GM19025 (cell line): ENCODE measurements around the gene LATS2.
"Not testable (repeated sequence)": the region's sequence is repeated elsewhere in the genome, so short reads cannot be mapped to it uniquely, and the experiment has no call there.

Experiments
- ATAC-seq: cut with Tn5 transposase; IDR thresholded peaks from one replicate; pipeline ENCODE4 v1.9.1; 2021; ENCODE audit warnings: mild to moderate bottlenecking, low read depth, moderate library complexity; ENCODE audit not compliant: unreplicated experiment

The LATS2 gene

DNA sequence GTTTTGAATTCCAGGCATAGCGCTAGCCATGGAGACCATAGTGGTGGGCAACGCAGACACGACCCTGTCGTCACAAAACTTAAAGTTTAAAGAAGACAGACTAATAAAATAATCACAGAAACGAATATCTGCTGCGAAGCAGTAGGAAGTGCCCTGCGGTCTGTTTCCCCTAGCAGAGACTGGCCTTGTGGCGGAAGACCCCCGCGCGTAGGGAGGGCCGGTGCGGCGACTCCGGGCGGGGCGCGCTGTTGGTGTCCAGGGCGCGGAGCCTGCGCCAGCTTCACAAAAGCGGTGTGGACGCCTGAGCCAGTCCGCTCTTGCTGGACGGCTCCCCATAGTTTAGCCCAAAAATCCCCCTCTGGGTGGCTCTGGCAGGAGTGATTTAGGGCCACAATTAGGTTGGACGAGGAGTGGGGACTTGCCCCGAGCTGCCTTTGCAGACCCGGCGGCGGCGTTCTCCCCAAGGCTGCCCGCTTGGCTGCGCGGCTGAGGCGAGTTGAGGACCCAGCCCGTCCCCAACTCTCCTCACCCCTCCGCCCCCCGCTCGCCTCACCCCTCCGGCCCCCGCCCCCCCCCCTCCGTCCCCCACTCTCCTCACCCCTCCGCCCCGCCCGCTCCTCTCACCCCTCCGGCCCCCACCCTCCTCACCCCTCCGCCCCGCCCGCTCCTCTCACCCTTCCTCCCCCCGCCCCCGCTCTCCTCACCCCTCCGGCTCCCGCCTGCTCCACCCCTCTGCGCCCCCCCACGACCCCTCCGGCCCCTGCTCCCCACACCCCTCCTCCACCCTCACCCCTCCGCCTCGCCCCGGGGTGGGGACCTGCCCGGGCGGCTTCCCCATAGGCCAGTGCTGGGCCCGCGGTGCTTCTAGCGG lies 14.2 kb upstream of the LATS2 start:
- ATAC-seq = no peak

DNA sequence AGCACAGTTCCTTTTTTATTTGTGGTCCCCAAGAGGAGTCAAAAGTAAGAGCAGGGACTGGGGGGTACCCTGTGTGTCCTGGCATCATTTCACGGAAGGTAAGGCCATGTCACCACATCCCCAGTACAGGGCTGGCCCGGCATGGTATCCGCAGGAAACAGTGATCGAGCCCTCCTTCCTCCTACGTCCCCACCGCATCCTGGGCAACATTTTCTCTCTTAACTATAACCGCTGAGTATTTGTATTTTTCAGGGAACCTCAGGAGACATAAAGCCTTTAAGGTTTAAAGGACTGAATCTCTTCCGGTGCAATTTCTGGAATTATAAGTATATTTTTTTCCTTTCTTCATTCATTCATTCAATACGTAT lies 13.6 kb upstream of the LATS2 start:
- no peak for ATAC-seq

DNA sequence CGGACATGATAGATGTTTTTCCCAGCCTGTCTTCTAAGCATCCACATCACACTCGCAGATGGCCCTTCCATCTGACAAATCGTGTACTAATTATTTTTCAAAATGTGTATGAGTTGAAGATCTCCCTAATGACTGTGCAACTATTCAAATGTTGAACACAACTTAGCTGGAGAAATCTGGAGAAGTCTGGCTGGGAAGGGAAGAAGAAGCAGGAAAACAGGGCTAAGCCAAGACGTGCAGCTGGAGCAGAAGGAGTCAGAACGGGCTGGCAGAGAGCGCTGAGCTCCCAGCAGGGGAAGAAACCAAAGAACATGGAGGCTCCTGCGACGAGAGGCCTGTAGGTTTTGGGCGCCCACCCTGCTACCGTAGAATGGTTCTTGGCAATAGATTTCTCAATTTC lies 13.2 kb upstream of the LATS2 start:
- no peak for ATAC-seq

DNA sequence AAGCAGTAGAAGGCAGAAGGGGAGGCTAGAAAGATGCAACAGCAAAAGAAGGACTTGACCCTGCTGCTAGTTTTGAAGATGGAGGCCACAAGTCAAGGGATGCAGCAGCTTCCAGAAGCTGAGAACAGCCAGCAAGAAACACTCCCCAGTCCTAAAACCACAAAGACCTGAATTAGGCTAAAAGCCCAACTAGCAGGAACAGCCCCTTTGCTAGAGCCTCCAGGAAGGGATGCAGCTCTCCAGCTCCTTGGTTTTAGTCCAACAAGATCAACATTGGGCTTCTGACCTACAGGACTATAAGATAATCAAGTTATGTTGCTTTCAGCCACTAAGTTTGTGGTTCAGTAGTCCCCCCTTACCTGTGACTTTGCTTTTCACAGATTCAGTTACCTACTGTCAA lies 10.5 kb upstream of the LATS2 start:
- ATAC-seq = no peak

DNA sequence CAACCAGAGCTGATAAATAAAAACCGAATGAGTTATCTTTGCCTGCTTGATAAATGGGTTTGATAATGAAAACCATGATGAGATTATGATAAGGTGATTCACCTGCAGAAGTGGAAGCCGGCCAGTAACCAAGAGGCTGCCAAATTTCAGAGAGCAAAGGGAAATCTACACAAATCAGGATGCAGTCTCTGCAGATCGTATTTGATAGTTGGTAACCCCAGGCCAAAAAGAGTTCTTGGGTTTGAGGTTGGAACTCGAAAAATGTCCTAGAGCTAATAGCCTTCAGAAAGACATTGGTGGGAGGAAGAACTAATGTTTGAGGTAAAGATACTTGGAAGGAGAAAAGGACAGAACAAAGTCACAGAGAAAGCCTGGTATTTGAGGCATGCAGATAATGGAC lies 9.6 kb upstream of the LATS2 start:
- no peak for ATAC-seq

DNA sequence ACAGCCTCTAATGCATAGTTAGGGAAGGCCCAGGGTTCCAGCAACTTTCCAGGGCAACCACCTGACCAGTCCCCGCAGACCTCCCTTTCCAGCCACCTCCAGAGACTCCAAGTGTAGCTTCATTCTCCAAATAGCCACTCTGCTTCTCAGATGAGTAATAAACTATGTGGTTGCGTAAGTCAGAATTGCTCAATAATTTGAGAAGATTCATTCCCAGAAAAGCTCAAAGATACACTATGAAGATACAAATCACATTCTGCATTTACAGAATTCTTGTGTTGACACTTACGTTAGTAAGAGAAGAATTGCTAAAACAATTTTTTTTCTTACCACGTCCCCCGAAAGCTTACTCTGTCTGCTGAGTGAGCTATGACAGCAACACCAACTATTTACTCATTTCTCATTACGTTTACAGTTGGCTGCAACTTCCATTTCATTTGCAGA lies 8.2 kb upstream of the LATS2 start:
- ATAC-seq = no peak

DNA sequence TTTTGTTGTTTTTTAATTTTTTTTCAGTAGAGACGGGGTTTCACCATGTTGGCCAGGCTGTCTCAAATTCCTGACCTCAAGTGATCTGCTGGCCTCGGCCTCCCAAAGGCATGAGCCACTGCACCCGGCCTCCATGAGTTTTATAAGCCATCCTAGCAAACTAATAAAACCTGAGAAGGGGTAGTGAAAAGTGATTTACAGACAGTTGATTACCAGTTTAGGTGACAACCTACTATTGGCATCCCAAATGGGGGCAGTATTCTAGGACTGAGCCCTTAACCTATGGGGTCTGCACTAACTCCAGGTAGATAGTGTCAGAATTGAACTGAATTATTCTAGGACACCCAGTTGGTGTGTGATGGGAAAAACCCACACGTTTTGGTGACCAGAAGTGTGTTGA lies 6.5 kb upstream of the LATS2 start:
- no peak for ATAC-seq

DNA sequence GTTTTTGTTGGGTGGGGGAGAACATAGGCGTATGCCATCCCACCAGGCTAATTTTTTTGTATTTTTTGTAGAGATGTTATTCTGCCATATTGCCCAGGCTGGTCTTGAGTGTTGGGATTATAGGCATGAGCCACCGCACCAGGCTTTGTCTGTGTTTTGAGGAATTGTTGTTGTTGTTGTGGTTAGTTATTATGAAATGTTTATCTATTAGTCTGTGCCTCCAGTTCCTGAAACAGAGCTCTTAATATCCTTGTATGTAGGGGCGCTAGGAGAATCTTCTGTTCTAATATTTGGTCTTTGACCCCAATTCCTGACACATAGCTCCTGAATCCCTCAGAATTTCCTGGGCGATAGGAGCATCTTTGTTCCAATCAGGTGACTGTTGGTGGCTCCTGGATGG lies 5.6 kb upstream of the LATS2 start:
- no peak for ATAC-seq

DNA sequence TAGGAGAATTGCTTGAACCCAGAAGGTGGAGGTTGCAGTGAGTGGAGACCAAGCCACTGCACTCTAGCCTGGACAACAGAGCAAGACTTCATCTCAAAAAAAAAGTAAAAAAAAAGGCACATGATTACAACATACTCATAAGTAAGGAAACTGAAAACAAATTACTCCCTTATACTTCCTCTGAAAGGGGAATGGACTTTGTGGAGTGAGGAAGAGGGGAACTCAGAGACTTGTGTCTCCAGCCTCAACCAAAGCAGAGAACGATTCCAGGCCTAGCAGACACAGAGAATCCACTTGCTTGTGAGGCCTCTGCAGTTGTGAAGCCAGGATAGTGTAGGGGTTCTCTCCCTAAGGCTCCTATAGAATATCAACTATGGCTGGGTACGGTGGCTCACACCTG lies 4.3 kb upstream of the LATS2 start:
- no peak for ATAC-seq

DNA sequence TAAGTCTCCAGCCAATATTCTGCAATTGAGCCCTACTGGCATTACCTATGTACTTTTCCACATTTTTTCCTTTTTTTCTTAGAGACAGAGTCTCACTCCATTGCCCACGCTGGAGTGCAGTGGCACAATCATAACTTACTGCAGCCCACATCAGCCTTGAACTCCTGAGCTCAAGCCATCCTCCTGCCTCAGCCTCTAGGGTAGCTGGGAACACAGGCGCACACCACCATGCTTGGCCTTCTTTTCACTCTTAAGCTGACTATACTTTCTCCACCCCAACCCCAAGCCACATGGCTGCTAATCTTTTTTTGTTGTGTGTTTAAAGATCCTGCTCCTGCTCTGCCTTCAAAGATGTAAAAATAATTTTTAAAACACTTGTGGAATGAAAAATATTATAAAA lies 1.6 kb upstream of the LATS2 start:
- no peak for ATAC-seq

DNA sequence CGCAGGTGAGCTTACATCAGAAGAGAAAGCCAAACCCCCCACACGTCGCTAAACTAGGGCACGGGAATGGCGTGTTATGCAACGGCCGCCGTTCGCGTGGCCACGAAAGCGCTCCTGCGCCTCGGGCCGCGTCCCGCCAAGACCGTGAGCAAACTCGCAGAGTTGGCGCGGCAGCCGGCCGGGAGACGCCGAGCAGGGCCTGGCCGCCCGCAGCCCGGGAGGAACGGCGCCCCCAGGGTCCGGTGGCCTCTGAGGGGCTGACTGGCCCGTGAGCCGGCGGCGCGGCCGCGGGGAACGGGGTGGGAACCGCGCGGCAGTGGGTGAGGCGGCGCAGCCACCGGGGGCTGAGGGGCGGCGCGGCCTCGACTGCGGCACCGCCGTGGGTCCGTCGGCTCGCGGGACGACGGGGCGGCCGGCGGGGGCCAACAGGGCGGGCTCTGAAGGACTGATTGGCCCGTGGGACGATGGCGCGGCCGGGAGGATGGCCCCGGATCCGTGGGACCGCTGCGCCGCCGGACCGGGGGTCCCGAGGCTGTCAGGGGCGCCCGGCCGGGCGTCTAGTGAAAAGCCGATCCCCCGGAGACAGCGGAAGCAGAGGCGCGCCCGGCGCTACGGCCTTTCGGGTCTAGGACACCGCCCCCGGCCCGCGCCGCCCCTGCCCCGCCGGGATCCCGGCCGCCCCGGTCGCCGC lies 903 bp downstream of the LATS2 start:
- no peak for ATAC-seq

DNA sequence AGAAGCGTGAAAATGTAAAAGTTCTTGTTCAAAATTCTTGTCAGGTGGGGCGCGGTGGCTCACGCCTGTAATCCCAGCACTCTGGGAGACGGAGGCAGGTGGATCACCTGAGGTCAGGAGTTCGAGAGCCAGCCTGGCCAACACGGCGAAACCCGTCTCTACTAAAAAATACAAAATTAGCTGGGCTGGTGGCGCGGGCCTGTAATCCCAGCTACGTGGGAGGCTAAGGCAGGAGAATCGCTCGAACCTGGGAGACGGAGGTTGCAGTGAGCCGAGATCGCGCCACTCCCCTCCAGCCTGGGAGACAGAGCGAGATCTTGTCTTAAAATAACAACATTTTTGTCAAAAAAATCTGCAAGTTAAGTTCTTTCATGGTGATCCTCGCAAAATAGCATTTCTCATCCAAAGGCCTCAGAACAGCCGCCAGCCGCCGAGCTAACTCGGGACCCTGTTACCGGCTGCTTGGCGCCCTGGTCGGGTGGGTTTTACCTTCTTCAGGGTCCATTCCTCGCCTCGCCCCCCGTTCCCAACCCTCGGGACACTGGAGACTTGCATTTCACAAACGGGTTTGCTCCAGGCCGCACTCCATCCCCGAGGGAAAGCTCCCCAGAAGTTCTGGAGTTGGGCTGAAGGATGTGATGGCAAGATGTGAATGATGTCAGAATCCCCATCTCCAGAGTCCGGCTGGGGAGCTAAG lies 1.6 kb downstream of the LATS2 start:
- no peak for ATAC-seq

DNA sequence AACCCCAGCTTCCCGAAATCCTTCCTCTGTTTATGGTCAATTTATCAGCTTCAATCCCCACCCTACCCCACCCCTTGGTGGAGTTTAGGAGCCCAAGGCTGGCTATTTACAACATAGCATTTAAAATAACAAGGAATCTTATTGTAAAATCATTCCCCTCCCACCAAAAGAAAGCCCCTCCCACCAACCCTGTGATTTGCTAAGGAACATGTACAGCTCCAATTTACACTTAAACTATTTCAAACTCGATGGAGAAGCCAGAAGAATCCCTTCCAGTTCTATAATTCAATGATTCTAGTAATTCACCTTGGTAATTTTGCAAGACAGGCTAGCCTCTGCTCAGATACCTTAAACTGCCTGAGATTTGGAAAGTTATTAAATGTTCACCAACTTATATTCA lies 3.0 kb downstream of the LATS2 start:
- no peak for ATAC-seq

DNA sequence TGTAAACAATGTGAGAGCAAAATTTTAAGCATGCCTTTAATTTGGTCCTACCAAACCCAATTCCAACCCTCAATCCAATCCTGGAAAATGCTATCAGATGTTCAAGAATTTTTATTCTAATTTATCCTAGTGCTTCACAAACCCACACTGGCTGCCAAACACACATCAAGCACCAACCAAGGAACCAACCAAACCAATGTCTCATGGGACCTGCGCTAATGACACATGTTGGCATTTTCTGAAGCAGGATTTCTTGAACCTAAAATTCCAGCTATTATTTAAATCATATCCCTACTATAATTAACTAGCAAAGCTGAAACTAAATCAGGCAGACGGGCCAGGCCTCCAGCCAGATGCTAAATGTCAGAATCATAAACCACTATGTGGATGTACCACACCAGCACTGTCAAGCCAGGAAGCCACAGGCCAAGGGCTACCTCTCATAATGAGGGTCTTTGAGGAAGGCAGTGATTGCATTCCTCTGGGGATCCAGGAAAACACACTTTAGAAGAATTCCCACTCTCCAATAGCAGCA lies 5.8 kb downstream of the LATS2 start:
- no peak for ATAC-seq

DNA sequence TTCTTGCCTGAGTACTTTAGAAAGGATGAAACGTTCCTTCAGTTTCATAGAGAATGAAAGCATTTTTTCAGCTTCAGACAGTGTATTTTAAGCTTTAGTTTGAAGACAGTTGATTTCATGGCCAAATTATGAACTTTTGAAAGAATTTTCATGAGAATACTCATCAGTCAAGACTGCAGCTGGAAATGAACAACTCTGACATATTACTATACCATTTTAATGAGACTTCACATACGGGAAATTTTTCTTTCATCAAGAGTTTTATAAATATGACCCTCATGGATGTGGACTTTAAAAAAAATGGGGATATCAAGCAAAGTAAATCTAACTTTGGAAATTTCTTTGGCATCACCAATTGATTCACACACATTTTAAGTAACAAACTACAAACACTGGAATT lies 6.4 kb downstream of the LATS2 start:
- ATAC-seq = no peak

DNA sequence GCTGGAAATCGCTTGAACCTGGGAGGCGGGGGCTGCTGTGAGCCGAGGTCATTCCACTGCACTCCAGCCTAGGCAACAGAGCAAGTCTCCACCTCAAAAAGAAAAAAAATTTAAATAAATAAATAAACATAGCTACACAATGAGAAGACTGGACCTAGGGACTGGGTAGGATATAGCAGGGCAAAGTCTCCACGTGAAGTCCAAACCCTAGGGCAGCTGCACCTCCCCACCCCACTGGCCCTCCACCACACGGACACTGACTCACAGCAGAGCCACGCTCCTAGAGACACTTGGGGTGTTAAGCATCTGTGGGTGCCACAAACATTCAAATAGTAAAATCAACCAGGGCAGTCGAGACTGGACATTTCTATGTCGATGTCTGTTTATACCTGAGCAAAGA lies 7.1 kb downstream of the LATS2 start:
- no peak for ATAC-seq

DNA sequence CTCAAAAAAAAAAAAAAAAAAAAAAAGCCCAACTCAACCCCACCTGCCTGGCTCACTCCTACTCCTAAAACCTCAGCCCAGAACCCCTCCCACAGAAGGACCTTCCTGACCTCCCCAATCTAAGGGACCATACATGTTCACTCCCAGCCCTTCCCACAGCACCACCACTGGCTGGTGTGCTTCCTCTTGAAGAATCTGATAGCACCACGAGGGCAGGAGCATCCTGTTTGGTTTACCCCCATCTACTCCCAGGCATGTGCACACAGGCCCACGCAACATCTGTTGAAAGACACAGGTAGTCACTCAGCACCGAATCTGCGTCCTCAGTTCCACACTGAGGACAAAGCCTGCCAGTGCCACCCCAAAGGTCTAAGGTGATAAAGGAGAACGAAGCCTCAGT lies 8.2 kb downstream of the LATS2 start:
- ATAC-seq = no peak

DNA sequence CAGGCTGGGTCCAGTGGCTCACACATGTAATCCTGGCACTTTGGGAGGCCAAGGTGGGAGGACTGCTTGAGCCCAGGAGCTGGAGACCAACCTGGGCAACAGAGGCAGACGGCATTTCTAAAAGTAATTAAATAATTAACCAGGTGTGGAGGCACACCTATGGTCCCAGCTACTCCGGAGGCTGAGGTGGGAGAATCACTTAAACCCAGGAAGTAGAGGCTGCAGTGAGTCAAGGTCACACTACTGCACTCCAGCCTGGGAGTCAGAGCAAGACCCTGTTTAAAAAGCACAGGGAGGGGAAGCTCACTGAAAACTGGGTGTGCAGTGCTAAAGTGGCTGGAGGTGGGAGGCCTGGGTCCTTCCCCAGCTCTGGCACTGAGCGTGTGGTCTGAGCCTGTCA lies 9.7 kb downstream of the LATS2 start:
- ATAC-seq = no peak

DNA sequence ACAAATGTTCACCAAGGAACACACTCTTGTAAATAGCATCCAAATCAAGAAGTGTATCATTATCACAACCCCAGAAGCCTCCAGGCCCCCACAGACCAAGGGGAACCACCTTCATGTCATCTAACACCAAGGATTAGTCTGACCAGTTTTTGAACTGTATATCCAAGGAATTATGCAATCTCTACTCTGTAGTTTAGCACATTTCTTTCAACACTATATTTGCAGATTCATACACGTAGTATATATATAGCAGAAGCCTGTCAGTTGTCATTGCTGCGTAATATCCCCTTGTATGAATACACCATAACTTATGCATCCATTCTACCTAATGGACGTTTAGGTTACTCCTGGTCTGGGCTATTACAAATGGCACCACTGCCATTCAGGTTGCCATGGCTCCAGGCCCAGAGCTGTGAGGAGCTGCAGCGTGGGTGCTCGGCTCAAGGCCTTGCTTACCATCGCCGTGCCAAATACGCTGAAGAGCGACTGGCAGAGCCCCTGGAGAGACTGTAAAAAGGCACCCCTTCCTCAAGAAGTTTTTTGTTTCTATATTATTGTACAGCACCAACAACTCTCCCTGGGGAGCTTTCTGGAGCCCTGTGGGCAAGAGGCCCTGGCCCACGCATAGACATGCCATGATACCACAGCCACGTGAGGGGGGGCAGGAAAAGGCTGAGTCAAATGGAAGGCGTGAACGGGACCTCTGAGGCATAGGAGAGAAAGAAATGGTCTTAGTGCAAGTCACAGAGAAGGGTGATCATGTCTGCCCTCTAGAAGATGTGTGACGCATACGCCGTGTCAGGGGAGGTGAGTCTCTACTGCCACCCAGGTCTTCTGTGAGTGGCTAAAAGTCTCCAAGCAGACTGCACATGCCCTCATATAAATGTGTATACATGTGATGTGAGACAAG lies 10.8 kb downstream of the LATS2 start:
- ATAC-seq = no peak

DNA sequence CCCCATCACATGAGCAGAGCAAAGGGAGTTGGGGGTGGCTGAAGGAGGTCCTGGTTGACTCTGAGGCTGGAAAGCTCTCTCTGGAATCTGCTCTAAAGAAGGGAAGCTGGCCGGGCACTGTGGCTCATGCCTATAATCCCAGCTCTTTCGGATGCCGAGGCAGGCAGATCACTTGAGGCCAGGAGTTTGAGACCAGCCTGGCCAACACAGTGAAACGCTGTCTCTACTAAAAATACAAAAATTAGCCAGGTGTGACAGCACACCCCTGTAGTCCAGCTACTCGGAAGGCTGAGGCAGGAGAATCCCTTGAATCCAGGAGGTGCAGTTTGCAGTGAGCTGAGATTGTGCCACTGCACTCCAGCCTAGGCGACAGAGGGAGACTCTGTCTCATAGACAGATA lies 11.7 kb downstream of the LATS2 start:
- ATAC-seq = not testable (repeated sequence)
